WTC11 (cell line): ENCODE data around the gene KRT16. TPM values are rescaled to one million over a fixed set of nuclear protein-coding genes. Genes with fewer than 3 reads are reported as not detected.

Experiments
- ATAC-seq: fragments of 200-7000 bp; cut with Tn5 transposase; 2 replicates; pipeline ENCODE4 v1.10.0; 2021; ENCODE audit warnings: mild to moderate bottlenecking, moderate library complexity
- CTCF ChIA-PET: fragments of 300-600 bp; sonication (Branson Sonifier 250); formaldehyde crosslinking; loops from one replicate; lab custom pipeline; 2021; ENCODE audit warnings: antibody characterized with exemption; lab: Charles Lee
- POLR2A ChIA-PET: fragments of 350-600 bp; sonication (Branson Sonifier 250); formaldehyde crosslinking; loops from one replicate; lab custom pipeline; 2021; ENCODE audit warnings: antibody characterized with exemption; lab: Charles Lee
- DNase-seq: peaks from one replicate; pipeline ENCODE4 v3.0.0; 2021; ENCODE audit warnings: low spot score
- H3K27ac Mint-ChIP-seq: 2 replicates; pipeline ENCODE4 v1.8.0; 2021; ENCODE audit warnings: mixed read lengths
- H3K27me3 Mint-ChIP-seq: 2 replicates; pipeline ENCODE4 v1.8.0; 2021; ENCODE audit warnings: low read depth, mild to moderate bottlenecking, moderate library complexity, mixed read lengths
- H3K36me3 Mint-ChIP-seq: 2 replicates; pipeline ENCODE4 v1.8.0; 2021; ENCODE audit warnings: mixed read lengths
- H3K4me1 Mint-ChIP-seq: 2 replicates; pipeline ENCODE4 v1.8.0; 2022; ENCODE audit warnings: mixed read lengths
- H3K4me3 Mint-ChIP-seq: 2 replicates; pipeline ENCODE4 v1.8.0; 2021; ENCODE audit warnings: mild to moderate bottlenecking, moderate library complexity, mixed read lengths
- H3K9me3 Mint-ChIP-seq: 2 replicates; pipeline ENCODE4 v1.8.0; 2021; ENCODE audit warnings: mixed read lengths
- CREB1 ChIP-seq: sonication (generic); formaldehyde crosslinking; IDR thresholded peaks from 2 replicates; pipeline ENCODE4 v1.8.0; 2023; ENCODE audit warnings: mild to moderate bottlenecking, missing genetic modification reagents
- ELF4 ChIP-seq: sonication (generic); formaldehyde crosslinking; IDR thresholded peaks from 2 replicates; pipeline ENCODE4 v1.8.1; 2022; ENCODE audit warnings: low read depth, mild to moderate bottlenecking, moderate library complexity, missing genetic modification reagents
- EMX1 ChIP-seq: fragments of 250-450 bp; sonication (Bioruptor Pico); IDR thresholded peaks from 2 replicates; pipeline ENCODE4 v1.8.0; 2021; ENCODE audit warnings: mild to moderate bottlenecking
- ESRRA ChIP-seq: sonication (generic); formaldehyde crosslinking; IDR thresholded peaks from 2 replicates; pipeline ENCODE4 v1.8.1; 2022; ENCODE audit warnings: mild to moderate bottlenecking, missing genetic modification reagents, borderline replicate concordance
- ETV6 ChIP-seq: sonication (generic); formaldehyde crosslinking; IDR thresholded peaks from 2 replicates; pipeline ENCODE4 v1.8.1; 2022; ENCODE audit warnings: mild to moderate bottlenecking, missing genetic modification reagents
- FOXJ3 ChIP-seq: sonication (generic); formaldehyde crosslinking; IDR thresholded peaks from 2 replicates; pipeline ENCODE4 v1.9.0; 2021; ENCODE audit warnings: missing genetic modification reagents, mild to moderate bottlenecking, borderline replicate concordance
- GRHL2 ChIP-seq: fragments of 250-450 bp; sonication (Bioruptor Pico); IDR thresholded peaks from 2 replicates; pipeline ENCODE4 v1.8.0; 2022; ENCODE audit warnings: mild to moderate bottlenecking, moderate library complexity; ENCODE audit not compliant: insufficient replicate concordance, severe bottlenecking
- IRF2 ChIP-seq: sonication (generic); formaldehyde crosslinking; IDR thresholded peaks from 2 replicates; pipeline ENCODE4 v1.8.0; 2022; ENCODE audit warnings: low read depth, missing genetic modification reagents, borderline replicate concordance
- NFE2L1 ChIP-seq: sonication (generic); formaldehyde crosslinking; IDR thresholded peaks from 2 replicates; pipeline ENCODE4 v1.8.1; 2023; ENCODE audit warnings: missing genetic modification reagents
- ZNF263 ChIP-seq: sonication (generic); formaldehyde crosslinking; IDR thresholded peaks from 2 replicates; pipeline ENCODE4 v1.8.1; 2022; ENCODE audit warnings: low read depth, mild to moderate bottlenecking, moderate library complexity, missing genetic modification reagents
- ZNF671 ChIP-seq: fragments of 250-450 bp; sonication (Bioruptor Pico); IDR thresholded peaks from 2 replicates; pipeline ENCODE4 v1.8.0; 2021; ENCODE audit warnings: mild to moderate bottlenecking
- total RNA-seq: library from RNA; stranded (reverse); gene quantifications from 3 replicates; pipeline ENCODE4 v1.2.3, GENCODE V29; 2021
- TF ChIP-seq, protein P1 (sequence below): sonication (generic); formaldehyde crosslinking; IDR thresholded peaks from 2 replicates; pipeline ENCODE4 v1.8.1; 2023; ENCODE audit warnings: mild to moderate bottlenecking, missing genetic modification reagents, borderline replicate concordance
- TF ChIP-seq, protein P2 (sequence below): sonication (generic); formaldehyde crosslinking; IDR thresholded peaks from 2 replicates; pipeline ENCODE4 v1.8.0; 2023; ENCODE audit warnings: mild to moderate bottlenecking, missing genetic modification reagents

KRT16 gene
- total RNA-seq, 1 experiment from 2014 or later = not detected

DNA sequence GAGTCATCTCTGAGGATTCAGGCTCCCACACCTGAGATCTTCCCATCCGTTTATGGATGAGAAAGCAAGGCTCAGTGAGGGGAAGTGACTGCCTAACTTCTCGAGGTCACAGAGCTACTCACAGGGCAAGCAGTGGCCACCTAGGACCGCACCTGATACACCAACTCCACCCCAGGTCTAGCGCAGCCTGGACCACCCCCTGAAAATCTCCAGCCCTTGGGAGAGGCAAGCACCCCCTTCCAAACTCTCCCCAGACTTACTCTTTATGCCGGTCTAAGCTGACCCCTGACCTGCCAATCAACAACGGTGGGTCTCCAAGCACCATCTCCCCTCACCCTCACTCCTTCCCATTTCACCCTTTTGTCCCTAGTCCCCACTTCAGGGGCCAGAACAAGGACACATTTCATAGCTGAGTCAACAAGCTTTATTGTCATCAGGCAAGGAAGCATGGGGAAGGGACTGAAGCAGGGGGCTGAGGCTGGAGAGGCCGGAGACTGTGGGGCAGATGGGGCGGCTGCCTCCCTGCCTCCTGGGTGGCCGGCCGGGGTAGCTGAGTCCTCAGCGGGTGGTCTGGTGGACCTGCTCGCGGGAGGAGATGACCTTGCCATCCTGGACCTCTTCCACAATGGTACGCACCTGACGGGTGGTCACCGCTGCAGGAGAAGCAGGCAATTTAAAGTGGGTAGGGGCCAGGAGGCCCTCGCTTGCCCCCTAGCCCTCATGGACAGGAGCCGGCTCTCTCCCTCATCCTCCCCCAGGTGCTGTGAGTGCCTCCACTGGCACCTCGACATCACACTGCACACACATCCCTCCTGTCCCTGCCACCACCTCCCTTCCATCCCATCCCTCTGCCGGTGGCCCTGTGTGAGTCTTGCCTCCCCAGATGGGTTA lies 6.7 kb upstream of the KRT16 start (continued):
- TF ChIP-seq, protein P1, sequence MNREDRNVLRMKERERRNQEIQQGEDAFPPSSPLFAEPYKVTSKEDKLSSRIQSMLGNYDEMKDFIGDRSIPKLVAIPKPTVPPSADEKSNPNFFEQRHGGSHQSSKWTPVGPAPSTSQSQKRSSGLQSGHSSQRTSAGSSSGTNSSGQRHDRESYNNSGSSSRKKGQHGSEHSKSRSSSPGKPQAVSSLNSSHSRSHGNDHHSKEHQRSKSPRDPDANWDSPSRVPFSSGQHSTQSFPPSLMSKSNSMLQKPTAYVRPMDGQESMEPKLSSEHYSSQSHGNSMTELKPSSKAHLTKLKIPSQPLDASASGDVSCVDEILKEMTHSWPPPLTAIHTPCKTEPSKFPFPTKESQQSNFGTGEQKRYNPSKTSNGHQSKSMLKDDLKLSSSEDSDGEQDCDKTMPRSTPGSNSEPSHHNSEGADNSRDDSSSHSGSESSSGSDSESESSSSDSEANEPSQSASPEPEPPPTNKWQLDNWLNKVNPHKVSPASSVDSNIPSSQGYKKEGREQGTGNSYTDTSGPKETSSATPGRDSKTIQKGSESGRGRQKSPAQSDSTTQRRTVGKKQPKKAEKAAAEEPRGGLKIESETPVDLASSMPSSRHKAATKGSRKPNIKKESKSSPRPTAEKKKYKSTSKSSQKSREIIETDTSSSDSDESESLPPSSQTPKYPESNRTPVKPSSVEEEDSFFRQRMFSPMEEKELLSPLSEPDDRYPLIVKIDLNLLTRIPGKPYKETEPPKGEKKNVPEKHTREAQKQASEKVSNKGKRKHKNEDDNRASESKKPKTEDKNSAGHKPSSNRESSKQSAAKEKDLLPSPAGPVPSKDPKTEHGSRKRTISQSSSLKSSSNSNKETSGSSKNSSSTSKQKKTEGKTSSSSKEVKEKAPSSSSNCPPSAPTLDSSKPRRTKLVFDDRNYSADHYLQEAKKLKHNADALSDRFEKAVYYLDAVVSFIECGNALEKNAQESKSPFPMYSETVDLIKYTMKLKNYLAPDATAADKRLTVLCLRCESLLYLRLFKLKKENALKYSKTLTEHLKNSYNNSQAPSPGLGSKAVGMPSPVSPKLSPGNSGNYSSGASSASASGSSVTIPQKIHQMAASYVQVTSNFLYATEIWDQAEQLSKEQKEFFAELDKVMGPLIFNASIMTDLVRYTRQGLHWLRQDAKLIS = no peak
- TF ChIP-seq ETV6 = no peak
- TF ChIP-seq IRF2 = no peak
- no peak for TF ChIP-seq CREB1
- TF ChIP-seq NFE2L1 (CRISPR knock-in tag) = no peak
- no peak for TF ChIP-seq ELF4 (CRISPR knock-in tag)
- no peak for TF ChIP-seq ZNF671 (CRISPR knock-in tag)
- TF ChIP-seq GRHL2 = no peak
- TF ChIP-seq EMX1 = no peak
- TF ChIP-seq, protein P2, sequence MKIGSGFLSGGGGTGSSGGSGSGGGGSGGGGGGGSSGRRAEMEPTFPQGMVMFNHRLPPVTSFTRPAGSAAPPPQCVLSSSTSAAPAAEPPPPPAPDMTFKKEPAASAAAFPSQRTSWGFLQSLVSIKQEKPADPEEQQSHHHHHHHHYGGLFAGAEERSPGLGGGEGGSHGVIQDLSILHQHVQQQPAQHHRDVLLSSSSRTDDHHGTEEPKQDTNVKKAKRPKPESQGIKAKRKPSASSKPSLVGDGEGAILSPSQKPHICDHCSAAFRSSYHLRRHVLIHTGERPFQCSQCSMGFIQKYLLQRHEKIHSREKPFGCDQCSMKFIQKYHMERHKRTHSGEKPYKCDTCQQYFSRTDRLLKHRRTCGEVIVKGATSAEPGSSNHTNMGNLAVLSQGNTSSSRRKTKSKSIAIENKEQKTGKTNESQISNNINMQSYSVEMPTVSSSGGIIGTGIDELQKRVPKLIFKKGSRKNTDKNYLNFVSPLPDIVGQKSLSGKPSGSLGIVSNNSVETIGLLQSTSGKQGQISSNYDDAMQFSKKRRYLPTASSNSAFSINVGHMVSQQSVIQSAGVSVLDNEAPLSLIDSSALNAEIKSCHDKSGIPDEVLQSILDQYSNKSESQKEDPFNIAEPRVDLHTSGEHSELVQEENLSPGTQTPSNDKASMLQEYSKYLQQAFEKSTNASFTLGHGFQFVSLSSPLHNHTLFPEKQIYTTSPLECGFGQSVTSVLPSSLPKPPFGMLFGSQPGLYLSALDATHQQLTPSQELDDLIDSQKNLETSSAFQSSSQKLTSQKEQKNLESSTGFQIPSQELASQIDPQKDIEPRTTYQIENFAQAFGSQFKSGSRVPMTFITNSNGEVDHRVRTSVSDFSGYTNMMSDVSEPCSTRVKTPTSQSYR (CRISPR knock-in tag) = no peak
- no peak for TF ChIP-seq ZNF263 (CRISPR knock-in tag)
- TF ChIP-seq, all 79 proteins: peak for 0

DNA sequence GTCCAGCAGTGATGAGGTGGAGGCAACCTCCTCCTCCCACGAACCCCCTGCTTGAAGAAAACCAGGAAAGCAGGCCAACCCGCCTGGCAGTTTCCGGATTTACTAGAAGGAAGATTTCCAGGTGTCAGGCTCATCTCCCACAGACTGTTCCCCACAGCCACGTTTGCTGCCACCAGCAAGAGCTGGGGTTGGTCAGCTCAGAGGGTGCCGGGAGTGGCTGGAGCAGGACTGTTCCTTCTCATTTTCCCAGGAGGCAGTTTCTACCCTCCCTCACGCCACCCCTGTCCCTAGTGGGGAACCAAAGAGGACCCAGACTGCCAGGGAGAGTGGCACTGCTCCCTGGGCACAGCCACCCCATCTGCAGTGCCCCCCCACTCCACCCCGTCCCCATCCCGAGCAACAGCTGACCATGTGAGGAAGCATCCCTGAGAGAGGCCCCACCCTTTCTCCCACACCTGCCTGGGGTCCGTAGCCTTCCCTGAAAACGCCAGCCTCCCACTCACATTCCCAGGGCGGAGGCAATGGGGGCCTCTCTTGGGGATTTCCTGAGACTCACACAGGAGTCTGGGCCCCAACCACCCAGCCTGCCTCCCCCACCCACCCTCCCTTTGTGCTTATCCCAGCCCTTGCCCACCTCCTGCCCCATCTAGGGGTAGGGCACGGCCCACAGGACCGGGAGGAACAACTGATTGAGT lies 5.9 kb upstream of the KRT16 start:
- no peak overlapping the region for H3K27ac Mint-ChIP-seq
- CTCF ChIA-PET = interaction anchor here (0.8 to 2.7 kb wide), 5 partner anchors 30 to 113 kb away, joined by 3 to 17 read pairs (median 4); partner anchors contain the start of gene KRT13

More for the DNA sequence above, 5.9 kb upstream of the KRT16 start:
- DNase-seq (no peak), ATAC-seq (no peak)
- POLR2A ChIA-PET = no interaction called here
- TF ChIP-seq ESRRA = no peak
- TF ChIP-seq, protein P2 (CRISPR knock-in tag) = no peak
- TF ChIP-seq FOXJ3 (CRISPR knock-in tag) = no peak
- no peaks in the 10 kb centered on the region for H3K36me3 Mint-ChIP-seq
- no peaks in the 10 kb centered on the region for H3K27me3 Mint-ChIP-seq
- H3K4me3 Mint-ChIP-seq = no peak overlapping the region
- H3K9me3 Mint-ChIP-seq = no peaks in the 10 kb centered on the region
- peaks cover 13% of the 10 kb centered on the region; the same call in 1 of the 2 replicates for H3K4me1 Mint-ChIP-seq
